GM10248 (cell line): Measurements from ENCODE around the gene RORC.

ENCODE experiments used
- CTCF ChIA-PET: fragments of 300-600 bp; sonication (Branson Sonifier 250); formaldehyde crosslinking; extraction: SDS; loops from one replicate; lab custom pipeline; 2021; ENCODE audit warnings: antibody characterized with exemption; lab: Yijun Ruan, JAX
- POLR2A ChIA-PET: fragments of 350-650 bp; sonication (Branson Sonifier 250); formaldehyde crosslinking; extraction: SDS; loops from one replicate; lab custom pipeline; 2020; ENCODE audit warnings: antibody characterized with exemption; lab: Yijun Ruan, JAX
- DNase-seq: peaks from one replicate; pipeline ENCODE4 v3.0.0; 2012; ENCODE audit errors: extremely low spot score
- TF ChIP-seq, protein P1 (sequence below): IDR thresholded peaks from 2 replicates; pipeline ENCODE4 v1.5.1; 2012; ENCODE audit warnings: mild to moderate bottlenecking, low read depth; ENCODE audit errors: extremely low read depth, missing control alignments, control extremely low read depth

RORC gene

DNA sequence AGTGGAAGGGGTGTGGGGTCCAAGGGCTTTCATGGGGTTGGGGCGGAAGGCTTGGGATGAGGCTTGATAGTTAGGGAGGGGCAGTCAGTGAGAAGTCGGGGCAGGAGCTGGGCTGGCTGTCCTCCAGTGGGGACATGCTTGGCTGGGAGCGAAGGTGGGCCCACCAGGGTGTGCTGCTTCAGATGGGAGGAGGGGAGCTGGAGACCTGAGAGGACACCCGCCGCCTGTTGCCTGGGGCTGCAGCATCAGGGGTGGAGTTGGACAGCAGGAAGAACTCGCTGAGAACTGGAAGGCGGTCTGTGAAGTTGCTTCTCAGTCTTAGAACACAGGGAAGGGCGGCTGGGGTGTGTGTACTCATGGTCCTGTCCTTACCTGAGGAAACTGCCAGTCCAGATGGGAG is 20.3 kb upstream of the RORC start:
- DNase-seq: no peak
- ChIA-PET POLR2A (no interaction called here), CTCF (interaction anchor here (2.2 kb wide), 1 partner anchor 8 kb away, joined by 6 read pairs; no protein-coding TSS in a partner anchor)
- TF ChIP-seq, protein P1, sequence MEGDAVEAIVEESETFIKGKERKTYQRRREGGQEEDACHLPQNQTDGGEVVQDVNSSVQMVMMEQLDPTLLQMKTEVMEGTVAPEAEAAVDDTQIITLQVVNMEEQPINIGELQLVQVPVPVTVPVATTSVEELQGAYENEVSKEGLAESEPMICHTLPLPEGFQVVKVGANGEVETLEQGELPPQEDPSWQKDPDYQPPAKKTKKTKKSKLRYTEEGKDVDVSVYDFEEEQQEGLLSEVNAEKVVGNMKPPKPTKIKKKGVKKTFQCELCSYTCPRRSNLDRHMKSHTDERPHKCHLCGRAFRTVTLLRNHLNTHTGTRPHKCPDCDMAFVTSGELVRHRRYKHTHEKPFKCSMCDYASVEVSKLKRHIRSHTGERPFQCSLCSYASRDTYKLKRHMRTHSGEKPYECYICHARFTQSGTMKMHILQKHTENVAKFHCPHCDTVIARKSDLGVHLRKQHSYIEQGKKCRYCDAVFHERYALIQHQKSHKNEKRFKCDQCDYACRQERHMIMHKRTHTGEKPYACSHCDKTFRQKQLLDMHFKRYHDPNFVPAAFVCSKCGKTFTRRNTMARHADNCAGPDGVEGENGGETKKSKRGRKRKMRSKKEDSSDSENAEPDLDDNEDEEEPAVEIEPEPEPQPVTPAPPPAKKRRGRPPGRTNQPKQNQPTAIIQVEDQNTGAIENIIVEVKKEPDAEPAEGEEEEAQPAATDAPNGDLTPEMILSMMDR: no peak

DNA sequence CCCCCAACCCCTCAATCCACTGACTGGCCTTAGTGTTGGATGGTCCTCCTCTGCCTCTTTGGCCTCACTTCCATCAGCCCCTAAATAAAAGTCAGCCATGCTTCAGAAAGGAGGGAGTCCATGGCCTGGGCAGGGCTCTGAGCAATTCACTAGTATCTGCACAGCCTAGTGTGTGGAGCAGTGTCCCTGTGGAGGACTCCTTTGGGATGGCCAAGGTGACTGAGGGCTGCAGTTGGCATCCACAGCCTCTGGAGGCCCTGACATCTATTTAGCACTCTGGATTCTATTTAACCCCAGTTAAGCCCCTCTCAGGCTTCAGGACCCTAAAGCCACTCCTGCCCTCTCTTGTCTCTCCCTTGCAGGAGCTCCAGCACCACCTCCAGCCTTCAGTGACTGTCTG is 18.3 kb upstream of the RORC start:
- DNase-seq: no peak
- ChIA-PET POLR2A (no interaction called here), CTCF (interaction anchor here (1.3 to 1.7 kb wide), 2 partner anchors 8 to 27 kb away, joined by 3 read pairs; no protein-coding TSS in a partner anchor)
- TF ChIP-seq, protein P1: no peak

DNA sequence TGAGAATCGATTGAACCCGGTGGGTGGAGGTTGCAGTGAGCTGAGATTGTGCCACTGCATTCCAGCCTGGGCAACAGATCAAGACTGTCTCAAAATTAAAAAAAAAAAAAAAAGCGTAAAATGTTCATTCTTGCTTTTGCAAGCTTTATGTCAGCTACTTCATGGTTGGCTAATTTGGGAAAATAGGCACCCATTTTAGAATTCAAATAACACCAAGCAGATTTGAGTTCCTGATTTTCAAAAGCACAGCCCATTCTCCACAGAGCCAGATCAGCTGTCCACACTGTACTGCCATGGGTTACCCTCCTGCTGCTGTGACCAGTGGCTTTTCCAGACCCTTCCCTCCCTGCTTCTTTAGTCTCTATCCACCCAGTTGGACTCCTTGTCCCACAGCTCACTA is 17.5 kb upstream of the RORC start:
- TF ChIP-seq, protein P1: no peak
- POLR2A ChIA-PET: no interaction called here
- no peak for DNase-seq
- CTCF ChIA-PET: interaction anchor here (0.9 to 1.7 kb wide), 4 partner anchors 9 to 28 kb away, joined by 3 read pairs; no protein-coding TSS in a partner anchor

DNA sequence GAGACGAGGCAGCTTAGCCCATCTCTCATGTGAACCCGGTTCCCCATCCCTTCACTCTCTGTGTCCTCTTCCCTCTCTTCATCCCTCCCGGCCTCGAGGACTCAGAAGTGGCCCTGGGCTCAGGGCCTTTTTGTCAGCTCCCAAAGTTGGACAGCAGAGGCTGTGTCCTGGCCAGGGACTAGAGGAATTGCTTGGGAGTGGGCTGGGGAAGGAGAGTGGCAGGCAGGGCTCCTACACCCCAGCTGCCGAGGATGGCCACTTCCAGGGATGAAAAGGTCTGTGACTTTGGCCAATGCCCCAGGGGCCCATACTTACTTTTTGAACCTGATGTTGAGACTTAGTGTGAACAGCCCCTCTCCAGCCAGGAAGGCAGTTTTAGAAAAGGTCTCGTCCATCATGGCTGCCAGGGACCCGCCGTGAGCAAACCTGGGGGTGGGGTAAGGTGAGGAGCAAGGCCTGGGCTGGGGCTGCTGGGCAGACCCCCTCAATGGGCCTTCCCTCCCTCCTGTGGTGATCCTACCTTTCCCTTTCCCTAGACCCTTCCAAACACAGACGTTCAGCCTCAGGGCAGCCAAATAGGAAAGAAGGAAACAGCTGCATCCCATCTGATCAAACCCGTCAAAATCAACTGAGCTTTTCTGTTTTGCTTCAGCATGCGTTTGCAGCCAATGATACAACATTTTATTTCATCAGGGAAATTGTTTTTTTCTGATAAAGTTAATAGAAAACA is 16.4 kb upstream of the RORC start:
- POLR2A ChIA-PET: no interaction called here
- CTCF ChIA-PET: interaction anchor here (1.1 to 1.4 kb wide), 3 partner anchors 10 to 26 kb away, joined by 3 to 5 read pairs (median 4); no protein-coding TSS in a partner anchor
- no peak for DNase-seq
- TF ChIP-seq, protein P1: no peak

DNA sequence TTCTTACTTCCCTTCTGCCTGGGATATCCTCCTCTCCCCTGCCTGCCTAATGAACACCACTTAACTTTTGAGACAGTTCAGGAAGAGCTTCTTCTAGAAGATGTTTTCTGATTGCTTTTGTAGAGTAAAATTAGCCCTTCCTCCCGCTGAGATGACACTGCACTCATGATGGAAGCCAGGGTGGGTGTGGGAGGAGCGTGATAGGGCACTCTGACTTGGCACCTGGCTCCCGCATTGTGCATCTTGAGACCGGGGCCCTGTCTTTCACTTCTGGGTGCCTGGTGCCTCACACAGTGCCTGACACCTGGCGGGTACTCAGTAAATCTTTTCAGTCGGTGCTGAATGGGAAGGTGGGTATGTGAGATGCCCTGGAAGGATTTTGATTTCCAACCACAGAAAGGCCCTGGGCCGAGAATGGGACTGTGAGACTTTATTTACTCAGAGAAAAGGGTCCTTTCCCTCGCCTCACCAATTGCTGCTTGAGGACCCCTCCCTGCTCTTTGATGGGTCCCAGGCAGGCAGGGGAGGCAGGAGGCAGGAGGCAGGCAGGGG is 15.2 kb upstream of the RORC start:
- CTCF ChIA-PET: interaction anchor here (1.3 kb wide), 1 partner anchor 11 kb away, joined by 5 read pairs; no protein-coding TSS in a partner anchor
- TF ChIP-seq, protein P1: no peak
- no peak for DNase-seq
- POLR2A ChIA-PET: no interaction called here

DNA sequence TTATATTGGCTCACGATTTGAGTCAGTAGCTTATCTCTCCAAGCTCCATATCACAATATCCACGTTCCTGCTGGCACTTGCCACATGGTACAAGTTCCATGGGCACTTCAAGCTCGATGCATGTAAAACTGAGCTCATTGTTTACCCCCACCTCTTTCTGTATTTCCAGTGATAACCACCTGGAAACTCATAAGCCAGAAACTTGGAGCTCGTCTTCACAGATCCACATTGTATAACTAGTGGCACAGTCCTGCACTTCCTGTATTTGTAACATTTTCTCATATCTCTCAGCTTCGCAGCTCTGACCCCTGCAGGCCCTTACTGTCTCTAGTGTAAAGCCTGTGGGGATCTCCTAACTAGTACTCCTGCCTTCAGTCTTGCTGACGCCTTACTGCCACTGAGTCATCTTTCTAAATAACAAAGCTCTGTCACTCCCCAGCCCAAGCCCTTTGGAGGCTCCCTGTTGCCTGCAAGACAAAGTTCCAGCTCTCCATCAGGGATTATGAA is 14.5 kb upstream of the RORC start:
- TF ChIP-seq, protein P1: no peak
- no peak for DNase-seq
- POLR2A ChIA-PET: no interaction called here
- CTCF ChIA-PET: interaction anchor here (1.3 kb wide), 1 partner anchor 11 kb away, joined by 5 read pairs; no protein-coding TSS in a partner anchor
